A549 (cell line): Measurements from ENCODE around the gene HSD17B7.

ENCODE experiments used
- MYC ChIP-seq: IDR thresholded peaks from 2 replicates; pipeline ENCODE4 v1.6.1; 2012; ENCODE audit warnings: mild to moderate bottlenecking, inconsistent platforms, low read length, improper control_type of control experiment, borderline replicate concordance
- TF ChIP-seq, protein P1 (sequence below): fragments of >200 bp; sonication (Bioruptor Twin); formaldehyde crosslinking; IDR thresholded peaks from 3 replicates; pipeline ENCODE4 v1.5.1; 2016
- TF ChIP-seq, protein P2 (sequence below): fragments of 200-600 bp; sonication (generic); IDR thresholded peaks from 2 replicates; pipeline ENCODE4 v1.6.1; 2016; ENCODE audit warnings: antibody characterized with exemption, mild to moderate bottlenecking, moderate library complexity
- TF ChIP-seq, protein P3 (sequence below): fragments of 250-450 bp; sonication (Bioruptor Pico); IDR thresholded peaks from 2 replicates; pipeline ENCODE4 v1.5.0; 2021; ENCODE audit warnings: mild to moderate bottlenecking, moderate library complexity, borderline replicate concordance

DNA sequence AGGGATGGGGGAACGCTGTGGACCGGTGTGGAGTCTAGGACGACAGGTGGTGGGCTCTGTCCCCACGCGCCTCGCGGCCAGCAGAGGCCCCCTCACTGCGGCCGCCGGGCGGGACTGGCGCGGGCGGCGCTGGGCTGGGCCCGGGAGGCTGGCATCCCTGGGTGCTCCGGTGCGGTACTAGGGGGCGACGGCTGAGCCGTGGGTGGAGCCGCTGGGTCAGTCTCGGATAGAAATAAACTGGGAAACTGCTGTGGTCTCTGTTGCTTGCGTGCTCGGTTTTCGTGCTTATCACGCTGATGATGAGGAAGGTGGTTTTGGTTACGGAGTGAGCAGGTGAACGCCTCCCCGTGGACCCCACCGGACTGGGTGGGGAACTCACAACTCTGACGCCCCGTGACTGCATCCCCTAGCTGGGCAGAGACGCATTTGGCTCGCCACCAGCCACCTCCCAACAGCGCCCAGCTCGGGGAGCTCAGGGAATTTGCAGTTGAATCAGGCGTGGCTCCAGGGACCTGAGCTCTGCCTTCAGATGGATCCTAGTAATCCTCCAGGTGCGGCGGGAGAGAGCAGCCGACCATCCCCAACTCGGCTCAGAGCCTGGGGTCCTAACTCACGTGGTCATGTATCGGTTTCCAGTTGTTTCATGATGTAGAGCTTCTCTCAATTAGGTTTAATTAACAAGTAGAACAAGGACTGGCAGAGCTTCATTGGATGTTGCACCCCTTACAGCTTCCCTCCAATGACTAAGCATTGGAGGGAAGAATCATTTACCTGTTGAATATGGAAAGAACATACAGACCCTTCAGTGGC is 32.1 kb downstream of the HSD17B7 start:
- TF ChIP-seq, protein P1, sequence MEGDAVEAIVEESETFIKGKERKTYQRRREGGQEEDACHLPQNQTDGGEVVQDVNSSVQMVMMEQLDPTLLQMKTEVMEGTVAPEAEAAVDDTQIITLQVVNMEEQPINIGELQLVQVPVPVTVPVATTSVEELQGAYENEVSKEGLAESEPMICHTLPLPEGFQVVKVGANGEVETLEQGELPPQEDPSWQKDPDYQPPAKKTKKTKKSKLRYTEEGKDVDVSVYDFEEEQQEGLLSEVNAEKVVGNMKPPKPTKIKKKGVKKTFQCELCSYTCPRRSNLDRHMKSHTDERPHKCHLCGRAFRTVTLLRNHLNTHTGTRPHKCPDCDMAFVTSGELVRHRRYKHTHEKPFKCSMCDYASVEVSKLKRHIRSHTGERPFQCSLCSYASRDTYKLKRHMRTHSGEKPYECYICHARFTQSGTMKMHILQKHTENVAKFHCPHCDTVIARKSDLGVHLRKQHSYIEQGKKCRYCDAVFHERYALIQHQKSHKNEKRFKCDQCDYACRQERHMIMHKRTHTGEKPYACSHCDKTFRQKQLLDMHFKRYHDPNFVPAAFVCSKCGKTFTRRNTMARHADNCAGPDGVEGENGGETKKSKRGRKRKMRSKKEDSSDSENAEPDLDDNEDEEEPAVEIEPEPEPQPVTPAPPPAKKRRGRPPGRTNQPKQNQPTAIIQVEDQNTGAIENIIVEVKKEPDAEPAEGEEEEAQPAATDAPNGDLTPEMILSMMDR: no peak
- TF ChIP-seq, protein P2, sequence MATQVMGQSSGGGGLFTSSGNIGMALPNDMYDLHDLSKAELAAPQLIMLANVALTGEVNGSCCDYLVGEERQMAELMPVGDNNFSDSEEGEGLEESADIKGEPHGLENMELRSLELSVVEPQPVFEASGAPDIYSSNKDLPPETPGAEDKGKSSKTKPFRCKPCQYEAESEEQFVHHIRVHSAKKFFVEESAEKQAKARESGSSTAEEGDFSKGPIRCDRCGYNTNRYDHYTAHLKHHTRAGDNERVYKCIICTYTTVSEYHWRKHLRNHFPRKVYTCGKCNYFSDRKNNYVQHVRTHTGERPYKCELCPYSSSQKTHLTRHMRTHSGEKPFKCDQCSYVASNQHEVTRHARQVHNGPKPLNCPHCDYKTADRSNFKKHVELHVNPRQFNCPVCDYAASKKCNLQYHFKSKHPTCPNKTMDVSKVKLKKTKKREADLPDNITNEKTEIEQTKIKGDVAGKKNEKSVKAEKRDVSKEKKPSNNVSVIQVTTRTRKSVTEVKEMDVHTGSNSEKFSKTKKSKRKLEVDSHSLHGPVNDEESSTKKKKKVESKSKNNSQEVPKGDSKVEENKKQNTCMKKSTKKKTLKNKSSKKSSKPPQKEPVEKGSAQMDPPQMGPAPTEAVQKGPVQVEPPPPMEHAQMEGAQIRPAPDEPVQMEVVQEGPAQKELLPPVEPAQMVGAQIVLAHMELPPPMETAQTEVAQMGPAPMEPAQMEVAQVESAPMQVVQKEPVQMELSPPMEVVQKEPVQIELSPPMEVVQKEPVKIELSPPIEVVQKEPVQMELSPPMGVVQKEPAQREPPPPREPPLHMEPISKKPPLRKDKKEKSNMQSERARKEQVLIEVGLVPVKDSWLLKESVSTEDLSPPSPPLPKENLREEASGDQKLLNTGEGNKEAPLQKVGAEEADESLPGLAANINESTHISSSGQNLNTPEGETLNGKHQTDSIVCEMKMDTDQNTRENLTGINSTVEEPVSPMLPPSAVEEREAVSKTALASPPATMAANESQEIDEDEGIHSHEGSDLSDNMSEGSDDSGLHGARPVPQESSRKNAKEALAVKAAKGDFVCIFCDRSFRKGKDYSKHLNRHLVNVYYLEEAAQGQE: no peak
- TF ChIP-seq, protein P3, sequence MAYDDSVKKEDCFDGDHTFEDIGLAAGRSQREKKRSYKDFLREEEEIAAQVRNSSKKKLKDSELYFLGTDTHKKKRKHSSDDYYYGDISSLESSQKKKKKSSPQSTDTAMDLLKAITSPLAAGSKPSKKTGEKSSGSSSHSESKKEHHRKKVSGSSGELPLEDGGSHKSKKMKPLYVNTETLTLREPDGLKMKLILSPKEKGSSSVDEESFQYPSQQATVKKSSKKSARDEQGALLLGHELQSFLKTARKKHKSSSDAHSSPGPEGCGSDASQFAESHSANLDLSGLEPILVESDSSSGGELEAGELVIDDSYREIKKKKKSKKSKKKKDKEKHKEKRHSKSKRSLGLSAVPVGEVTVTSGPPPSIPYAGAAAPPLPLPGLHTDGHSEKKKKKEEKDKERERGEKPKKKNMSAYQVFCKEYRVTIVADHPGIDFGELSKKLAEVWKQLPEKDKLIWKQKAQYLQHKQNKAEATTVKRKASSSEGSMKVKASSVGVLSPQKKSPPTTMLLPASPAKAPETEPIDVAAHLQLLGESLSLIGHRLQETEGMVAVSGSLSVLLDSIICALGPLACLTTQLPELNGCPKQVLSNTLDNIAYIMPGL (CRISPR knock-in tag): no peak
- TF ChIP-seq MYC: no peak
